ENCODE results near the gene NPR1.

GRCh38 chr1:153670257-153670858 is 8.1 kb upstream of the NPR1 start:
- TF ChIP-seq CTCF (conservative IDR thresholded peaks at IDR 0.05; ENCODE audit: low read depth, low read length), result no peak
- TF ChIP-seq EZH2 (IDR thresholded peaks at IDR 0.05; ENCODE audit: borderline replicate concordance, low read depth, low read length, poor library complexity, severe bottlenecking), result no peak
